GM12873 (cell line): ENCODE results near the gene SFXN4.

ENCODE experiments used
- CTCF ChIP-seq: IDR thresholded peaks from 2 replicates; pipeline ENCODE4 v1.5.1; 2012; ENCODE audit warnings: low read depth, mild to moderate bottlenecking, moderate library complexity, low read length, control low read depth; ENCODE audit not compliant: insufficient read depth; ENCODE audit errors: missing control alignments

Gene SFXN4

GRCh38 chr10:119133949-119134348 is 31.6 kb downstream of the SFXN4 start:
- no peak for TF ChIP-seq CTCF

GRCh38 chr10:119132521-119133345 is 32.8 kb downstream of the SFXN4 start:
- no peak for TF ChIP-seq CTCF

- TF ChIP-seq CTCF: no peak
Observed at GRCh38 chr10:119131512-119132240, 33.8 kb downstream of the SFXN4 start.

GRCh38 chr10:119129721-119130120 is 35.8 kb downstream of the SFXN4 start:
- no peak for TF ChIP-seq CTCF

GRCh38 chr10:119125942-119126341 is 39.6 kb downstream of the SFXN4 start:
- TF ChIP-seq CTCF: no peak

GRCh38 chr10:119120875-119121274 is 44.6 kb downstream of the SFXN4 start:
- TF ChIP-seq CTCF: no peak

- no peak for TF ChIP-seq CTCF
Observed at GRCh38 chr10:119120413-119120867, 45.1 kb downstream of the SFXN4 start.
